Glomerular visceral epithelial cell (primary cell): ENCODE measurements around the gene PDE4B.

ENCODE experiments used
- DNase-seq: peaks from one replicate; pipeline ENCODE4 v3.0.0-alpha.2; 2016; ENCODE audit errors: extremely low spot score

PDE4B gene

GRCh38 chr1:65882076-65882475, 89.4 kb downstream of the PDE4B start:
- DNase-seq: no peak

- no peak for DNase-seq
Measured at GRCh38 chr1:65889441-65889840, 96.7 kb downstream of the PDE4B start.

GRCh38 chr1:65890201-65890843, 97.6 kb downstream of the PDE4B start:
- DNase-seq: no peak

- peak; percentile 26 for DNase-seq
Measured at GRCh38 chr1:65894738-65895605, 102.3 kb downstream of the PDE4B start.

GRCh38 chr1:65896721-65897120, 104.0 kb downstream of the PDE4B start:
- DNase-seq: no peak

- DNase-seq: no peak
Measured at GRCh38 chr1:65897485-65897884, 104.8 kb downstream of the PDE4B start.

- DNase-seq: no peak
Measured at GRCh38 chr1:65904681-65905083, 112.0 kb downstream of the PDE4B start.

- no peak for DNase-seq
Measured at GRCh38 chr1:65910432-65910831, 117.7 kb downstream of the PDE4B start.

GRCh38 chr1:65911679-65912078, 119.0 kb downstream of the PDE4B start:
- no peak for DNase-seq

- no peak for DNase-seq
Measured at GRCh38 chr1:65918564-65918963, 125.9 kb downstream of the PDE4B start.

GRCh38 chr1:65921446-65921845, 128.8 kb downstream of the PDE4B start:
- DNase-seq: no peak

GRCh38 chr1:65924471-65924870, 131.8 kb downstream of the PDE4B start:
- DNase-seq: peak; percentile 24

GRCh38 chr1:65938506-65938905, 145.8 kb downstream of the PDE4B start:
- DNase-seq: no peak

- no peak for DNase-seq
Measured at GRCh38 chr1:65939191-65939590, 146.5 kb downstream of the PDE4B start.

GRCh38 chr1:65939636-65940035, 146.9 kb downstream of the PDE4B start:
- no peak for DNase-seq

- DNase-seq: no peak
Measured at GRCh38 chr1:65940126-65940525, 147.4 kb downstream of the PDE4B start.

- no peak for DNase-seq
Measured at GRCh38 chr1:65942476-65942875, 149.8 kb downstream of the PDE4B start.

- DNase-seq: no peak
Measured at GRCh38 chr1:65946376-65946775, 153.7 kb downstream of the PDE4B start.

- no peak for DNase-seq
Measured at GRCh38 chr1:65946960-65947359, 154.3 kb downstream of the PDE4B start.

- DNase-seq: peak; percentile 10
Measured at GRCh38 chr1:65948609-65949229, 156.0 kb downstream of the PDE4B start.

- no peak for DNase-seq
Measured at GRCh38 chr1:65949230-65949626, 156.5 kb downstream of the PDE4B start.

- DNase-seq: no peak
Measured at GRCh38 chr1:65949933-65950332, 157.2 kb downstream of the PDE4B start.

- DNase-seq: no peak
Measured at GRCh38 chr1:65952696-65953095, 160.0 kb downstream of the PDE4B start.
